Mesodermal cell (in vitro differentiated cells): ENCODE measurements around the gene TGFB3.

ENCODE experiments used
- H3K27ac ChIP-seq: 2 replicates; pipeline ENCODE4 v1.7.0; 2013; ENCODE audit warnings: mild to moderate bottlenecking, low read depth, low read length, moderate library complexity; ENCODE audit not compliant: severe bottlenecking
- H3K36me3 ChIP-seq: 2 replicates; pipeline ENCODE4 v1.7.1; 2013; ENCODE audit warnings: mild to moderate bottlenecking, low read length, moderate library complexity; ENCODE audit not compliant: control insufficient read depth, insufficient read depth
- H3K4me1 ChIP-seq: one replicate; pipeline ENCODE4 v1.7.1; 2013; ENCODE audit warnings: mild to moderate bottlenecking, low read length; ENCODE audit not compliant: insufficient read depth, control insufficient read depth, poor library complexity, severe bottlenecking
- H3K4me3 ChIP-seq: 2 replicates; pipeline ENCODE4 v1.7.0; 2013; ENCODE audit warnings: low read length, control low read depth, mild to moderate bottlenecking; ENCODE audit not compliant: insufficient read depth, poor library complexity, severe bottlenecking; ENCODE audit errors: extremely low read depth
- H3K9me3 ChIP-seq: 2 replicates; pipeline ENCODE4 v1.7.1; 2013; ENCODE audit warnings: mild to moderate bottlenecking, low read length, moderate library complexity; ENCODE audit not compliant: control insufficient read depth
- WGBS, 2 experiments: methylation state at CpG; one replicate each; pipeline ENCODE4 v1.1.5; 2013; ENCODE audit warnings: missing lambda C conversion rate in 2 of 2; ENCODE audit not compliant: insufficient coverage in 2 of 2; 5-methylcytosine and 5-hydroxymethylcytosine counted together

TGFB3 gene

DNA sequence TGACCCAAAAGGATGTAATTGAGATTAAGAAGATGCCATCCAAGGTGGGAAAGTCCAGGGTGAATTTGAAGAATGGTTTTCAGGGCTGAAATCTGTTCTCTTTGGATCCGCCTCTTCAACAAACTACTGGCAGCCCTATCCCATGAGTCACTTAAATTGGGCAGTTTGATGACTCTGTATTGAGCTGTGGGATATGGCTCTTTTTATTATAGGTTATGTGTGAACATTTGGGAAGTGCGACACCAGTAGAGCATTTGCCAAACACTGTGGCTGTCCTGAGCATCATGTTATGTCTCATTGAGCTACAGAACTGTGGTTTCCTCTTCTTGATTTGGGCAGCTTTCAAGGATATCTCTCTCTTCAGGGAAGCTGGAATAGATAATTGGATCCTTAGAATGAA, 26.1 kb upstream of the TGFB3 start:
- H3K36me3 ChIP-seq = peaks cover 50% of the 10 kb centered on the region
- peaks cover 8% of the 10 kb centered on the region for H3K4me1 ChIP-seq
- 83% methylated on average over 1 of the region's 2 CpGs; no CpG with 5 or more reads in 1 of the 2 experiments for WGBS, 2 experiments
- H3K4me3 ChIP-seq = no peak overlapping the region
- H3K9me3 ChIP-seq = no peaks in the 10 kb centered on the region
- H3K27ac ChIP-seq = no peak overlapping the region

DNA sequence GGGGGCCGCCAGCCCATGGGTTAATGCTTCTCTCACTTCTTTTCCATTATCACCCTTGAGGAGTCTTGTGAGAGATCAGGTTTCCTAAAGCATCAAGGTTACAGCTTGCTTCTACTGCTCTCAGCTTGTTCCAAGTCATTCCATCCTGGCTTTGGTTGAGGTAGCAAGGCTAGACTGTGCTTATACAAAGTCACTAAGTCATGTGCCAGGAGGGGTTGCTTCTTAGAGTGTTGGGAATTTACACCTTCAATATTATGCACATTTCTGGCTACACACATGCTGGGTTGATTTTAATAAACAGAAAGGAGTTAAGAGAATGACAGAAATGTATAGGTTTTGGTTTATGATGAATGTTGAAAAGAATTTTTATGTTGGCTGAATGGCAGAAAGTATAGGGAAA, 25.6 kb upstream of the TGFB3 start:
- Histone ChIP-seq H3K27ac (no peak overlapping the region), H3K36me3 (peaks cover 52% of the 10 kb centered on the region), H3K9me3 (no peaks in the 10 kb centered on the region), H3K4me1 (peaks cover 5% of the 10 kb centered on the region), H3K4me3 (no peak overlapping the region)
- 100% methylated on average over 1 of the region's 1 CpG; no CpG with 5 or more reads in 1 of the 2 experiments for WGBS, 2 experiments

DNA sequence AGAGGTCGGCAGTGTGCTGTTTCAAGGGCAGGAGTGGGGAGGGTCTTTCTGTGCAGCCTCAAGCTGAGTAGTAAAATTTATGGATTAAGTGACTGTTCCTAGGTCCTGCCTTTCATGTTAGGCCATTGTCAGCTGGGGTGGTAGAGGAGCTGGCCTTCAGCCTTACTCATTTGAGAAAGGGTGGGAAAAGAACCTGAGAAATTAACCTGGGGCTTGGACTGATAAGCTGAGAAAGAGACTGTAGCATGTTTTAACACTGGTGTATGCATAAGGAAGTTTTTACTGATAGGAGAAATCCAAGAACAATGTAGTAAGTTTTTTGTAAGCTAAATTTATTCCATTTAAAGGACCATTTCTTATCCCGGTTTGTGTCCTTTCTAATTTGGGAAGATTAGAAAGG, 24.5 kb upstream of the TGFB3 start:
- no peak overlapping the region for H3K4me3 ChIP-seq
- no peaks in the 10 kb centered on the region for H3K4me1 ChIP-seq
- WGBS, 2 experiments = 79 to 83% methylated on average over 1 of the region's 2 CpGs
- H3K27ac ChIP-seq = no peak overlapping the region
- peaks cover 60% of the 10 kb centered on the region for H3K36me3 ChIP-seq
- H3K9me3 ChIP-seq = no peaks in the 10 kb centered on the region

DNA sequence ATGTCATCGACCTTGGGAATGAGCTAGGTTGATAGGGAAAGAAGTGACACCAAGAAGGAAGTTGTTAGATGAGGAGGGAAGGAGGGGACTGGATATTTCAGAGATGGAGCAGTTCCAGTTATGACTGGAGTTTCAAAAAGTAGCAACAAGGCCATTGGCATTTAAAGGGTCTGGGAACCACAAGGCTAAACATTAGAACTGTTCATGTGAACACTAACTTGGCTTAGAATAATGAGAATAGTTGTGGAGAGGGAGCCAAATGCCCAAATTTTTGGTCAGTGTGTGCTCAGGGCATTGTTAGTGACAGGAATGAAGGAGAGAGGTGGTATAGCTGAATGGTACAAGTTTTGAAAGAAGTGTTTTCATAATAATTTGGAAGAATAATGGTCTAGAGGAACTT, 20.6 kb upstream of the TGFB3 start:
- Histone ChIP-seq H3K4me1 (no peaks in the 10 kb centered on the region), H3K4me3 (no peak overlapping the region), H3K36me3 (peaks cover 70% of the 10 kb centered on the region), H3K9me3 (no peaks in the 10 kb centered on the region), H3K27ac (no peak overlapping the region)
- WGBS, 2 experiments = 80 to 87% methylated on average over 1 of the region's 1 CpG

DNA sequence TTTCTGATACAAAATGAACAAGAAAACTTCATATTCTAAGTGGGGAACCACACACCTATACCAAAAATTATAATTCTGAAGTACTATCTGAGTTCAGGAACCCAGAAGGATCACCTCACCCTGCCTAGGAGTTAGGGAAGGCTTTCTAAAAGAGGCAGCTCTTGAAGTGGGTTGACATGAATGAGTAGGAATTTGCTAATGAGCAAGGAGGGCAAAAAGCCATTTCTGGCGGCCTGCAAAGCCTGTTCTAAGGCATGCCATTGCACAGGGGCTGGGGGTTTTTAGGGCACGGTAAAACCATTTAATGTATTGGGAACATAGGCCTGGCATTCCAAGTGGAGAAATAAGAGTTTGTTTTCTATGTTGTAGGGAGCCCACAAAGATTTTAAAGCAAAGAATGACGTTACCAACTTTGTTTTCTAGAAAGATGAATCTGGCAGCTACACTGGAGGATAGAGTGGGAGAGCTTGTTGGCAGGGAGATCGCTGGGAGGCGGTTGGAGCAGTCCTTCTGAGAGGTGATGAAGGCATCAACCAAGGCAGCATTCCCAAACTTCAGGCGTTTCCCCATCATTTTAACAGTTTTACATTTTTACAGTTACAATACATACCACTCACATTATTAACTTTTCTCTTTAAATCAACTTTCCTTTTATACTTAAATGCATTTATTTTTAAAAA, 17.9 kb upstream of the TGFB3 start:
- H3K27ac ChIP-seq = no peak overlapping the region
- WGBS, 2 experiments = 89 to 96% methylated on average over 3 to 6 of the region's 6 CpGs
- no peaks in the 10 kb centered on the region for H3K4me1 ChIP-seq
- no peaks in the 10 kb centered on the region for H3K9me3 ChIP-seq
- H3K36me3 ChIP-seq = peaks cover 64% of the 10 kb centered on the region
- H3K4me3 ChIP-seq = no peak overlapping the region

DNA sequence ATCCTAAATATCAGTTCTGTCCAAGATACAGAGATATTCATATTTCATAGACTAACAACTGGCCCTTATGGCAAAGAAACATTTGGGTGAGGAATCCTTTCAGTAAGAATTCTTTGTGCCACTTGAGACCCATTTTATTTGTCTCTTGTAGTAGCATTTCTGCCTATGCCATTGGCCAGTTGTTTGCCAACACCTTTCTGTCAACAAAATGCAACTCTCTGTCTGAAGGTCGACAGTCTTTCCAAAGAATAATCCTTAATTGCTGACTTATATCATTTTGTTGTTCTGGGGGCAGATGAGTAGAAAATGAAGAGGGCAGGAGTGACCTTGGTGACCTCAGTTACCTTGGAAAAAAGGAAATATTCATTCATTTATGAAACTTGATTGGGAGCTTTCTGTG, 14.7 kb upstream of the TGFB3 start:
- Histone ChIP-seq H3K36me3 (peaks cover 49% of the 10 kb centered on the region), H3K9me3 (no peaks in the 10 kb centered on the region), H3K4me3 (no peak overlapping the region), H3K4me1 (no peaks in the 10 kb centered on the region), H3K27ac (no peak overlapping the region)
- no CpG with 5 or more reads among the region's 1 CpG for WGBS, 2 experiments

DNA sequence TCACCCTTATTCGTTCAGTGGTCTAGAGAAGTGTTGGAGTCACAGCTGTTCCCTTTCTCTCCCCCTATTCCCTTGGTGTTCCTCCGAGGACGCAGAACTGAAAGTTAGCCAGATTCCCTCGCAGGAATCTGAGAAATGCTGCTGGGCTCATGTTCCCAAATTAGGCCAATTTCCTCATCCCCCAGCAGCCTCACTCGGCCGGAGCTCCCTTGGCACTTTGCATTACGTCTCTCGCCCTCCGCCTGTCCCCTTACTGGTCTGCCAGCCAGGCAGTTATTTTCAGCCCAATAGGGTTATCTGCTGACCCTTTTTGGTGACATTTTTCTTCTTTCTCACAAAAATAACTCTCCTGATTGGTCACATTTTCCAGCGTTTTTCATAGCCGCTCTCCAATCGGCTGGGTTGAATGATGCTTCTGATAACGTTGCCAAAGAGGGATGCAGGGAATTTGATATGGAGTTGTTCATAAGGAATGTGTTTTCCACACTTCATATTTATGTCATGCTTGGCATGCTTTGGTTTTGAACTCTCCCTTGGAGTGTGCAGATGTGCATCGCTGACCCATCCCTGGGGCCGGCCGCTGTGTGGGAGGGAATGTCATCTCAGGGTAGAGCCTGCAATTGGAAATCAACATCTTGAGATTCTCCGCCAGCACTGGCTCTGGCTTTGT, 13.7 kb upstream of the TGFB3 start:
- no peaks in the 10 kb centered on the region for H3K9me3 ChIP-seq
- peaks cover 42% of the 10 kb centered on the region for H3K36me3 ChIP-seq
- H3K27ac ChIP-seq = no peak overlapping the region
- WGBS, 2 experiments = 89 to 94% methylated on average over 13 to 14 of the region's 17 CpGs
- H3K4me1 ChIP-seq = no peaks in the 10 kb centered on the region
- H3K4me3 ChIP-seq = no peak overlapping the region

DNA sequence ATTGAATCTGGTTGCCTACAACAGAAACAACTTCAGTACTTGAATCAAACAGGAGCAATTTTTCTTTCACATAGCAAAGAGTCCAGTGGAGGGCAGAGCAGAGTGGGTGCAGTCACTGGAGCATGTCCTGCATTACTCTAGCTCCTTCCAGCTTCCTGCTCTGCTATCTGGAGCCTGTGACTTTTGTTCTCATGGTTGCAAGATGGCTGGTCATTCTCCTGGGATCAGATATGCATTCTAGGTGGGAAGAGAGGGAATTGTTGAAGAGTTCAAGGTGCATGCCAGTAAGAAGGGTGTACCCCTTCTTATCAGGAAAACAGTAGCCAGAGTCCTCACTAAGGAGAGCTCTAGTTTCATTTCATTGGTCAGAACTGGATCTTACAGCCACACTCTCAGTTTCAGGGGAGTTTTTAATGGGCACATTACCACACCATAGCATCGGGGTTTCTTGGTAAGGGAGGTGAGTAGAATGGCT, 11.8 kb upstream of the TGFB3 start:
- Histone ChIP-seq H3K4me3 (no peak overlapping the region), H3K27ac (no peak overlapping the region), H3K4me1 (no peaks in the 10 kb centered on the region), H3K9me3 (no peaks in the 10 kb centered on the region), H3K36me3 (peaks cover 49% of the 10 kb centered on the region)
- no CpG with 5 or more reads among the region's 1 CpG for WGBS, 2 experiments

DNA sequence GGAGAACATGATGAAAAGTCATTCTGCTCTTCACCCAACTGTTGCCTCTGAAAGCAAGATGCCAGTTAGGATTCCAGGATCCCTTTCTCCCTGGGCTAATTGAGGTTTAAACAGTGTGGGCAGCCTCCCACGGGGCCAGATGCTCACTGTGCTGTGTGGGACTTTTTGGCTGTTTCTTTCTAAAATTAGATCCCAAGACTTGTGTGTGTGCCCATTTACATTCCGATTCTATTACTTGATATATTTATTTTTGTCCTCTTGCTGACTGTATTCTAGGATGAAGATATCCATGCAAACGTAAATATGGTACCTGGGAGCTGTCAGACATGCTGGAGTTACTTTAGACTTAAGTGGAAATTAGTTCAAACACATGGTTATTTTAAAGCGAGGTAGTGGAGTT, 10.0 kb upstream of the TGFB3 start:
- WGBS, 2 experiments = 83 to 100% methylated on average over 1 of the region's 4 CpGs
- H3K4me3 ChIP-seq = no peak overlapping the region
- peaks cover 31% of the 10 kb centered on the region for H3K36me3 ChIP-seq
- no peak overlapping the region for H3K27ac ChIP-seq
- no peaks in the 10 kb centered on the region for H3K4me1 ChIP-seq
- no peaks in the 10 kb centered on the region for H3K9me3 ChIP-seq

DNA sequence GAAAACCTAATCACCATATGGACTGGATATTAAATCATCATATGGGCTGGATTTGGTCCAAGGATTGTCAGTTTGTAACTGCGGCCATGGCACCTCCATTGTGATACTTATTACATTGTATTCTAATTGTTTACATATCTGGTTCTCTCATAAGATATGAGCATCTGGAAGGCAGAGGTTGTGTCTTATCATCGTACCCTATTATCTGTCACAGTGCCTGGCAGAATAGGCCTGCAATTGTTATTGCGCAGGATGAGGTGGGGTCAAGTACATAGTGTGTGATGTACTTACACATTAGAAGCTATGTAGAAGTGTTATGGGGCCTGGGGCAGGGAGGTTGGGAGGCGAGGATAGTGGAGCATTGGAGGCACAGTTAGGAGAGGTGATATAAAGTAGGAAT, 8.5 kb upstream of the TGFB3 start:
- peaks cover 29% of the 10 kb centered on the region for H3K36me3 ChIP-seq
- no peaks in the 10 kb centered on the region for H3K4me1 ChIP-seq
- WGBS, 2 experiments = 92 to 100% methylated on average over 2 to 3 of the region's 4 CpGs
- no peaks in the 10 kb centered on the region for H3K9me3 ChIP-seq
- H3K27ac ChIP-seq = no peak overlapping the region
- no peak overlapping the region for H3K4me3 ChIP-seq

DNA sequence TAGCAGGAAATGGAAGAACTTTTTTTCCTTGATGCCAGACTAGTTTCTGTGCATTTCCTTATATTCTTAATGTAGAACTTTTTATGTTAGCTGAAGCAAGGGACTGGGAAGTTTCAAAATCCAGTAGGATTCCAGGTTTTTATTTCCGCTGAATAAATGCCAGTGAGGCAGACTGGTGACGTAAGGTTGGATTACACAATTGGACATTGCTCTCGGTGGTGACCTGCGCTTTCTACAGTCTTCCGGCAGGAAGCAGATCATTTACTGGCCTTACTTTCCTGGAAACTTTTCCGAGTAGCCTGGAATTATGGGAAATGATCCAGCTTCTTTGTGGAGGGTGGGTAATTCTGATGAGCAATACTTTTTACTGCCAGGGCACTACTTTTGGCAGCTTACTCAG, 7.3 kb upstream of the TGFB3 start:
- Histone ChIP-seq H3K4me3 (no peak overlapping the region), H3K4me1 (peaks cover 3% of the 10 kb centered on the region), H3K9me3 (no peaks in the 10 kb centered on the region), H3K27ac (no peak overlapping the region), H3K36me3 (peaks cover 26% of the 10 kb centered on the region)
- WGBS, 2 experiments = 92 to 94% methylated on average over 5 to 6 of the region's 6 CpGs
